ENCODE data around the gene UBE3C. TPM values are rescaled to one million over a fixed set of nuclear protein-coding genes. Genes with fewer than 3 reads are reported as not detected.

UBE3C gene
- total RNA-seq, 4 donors from 2014 or later: 50.3 to 75.0 (median 64.0) TPM

DNA sequence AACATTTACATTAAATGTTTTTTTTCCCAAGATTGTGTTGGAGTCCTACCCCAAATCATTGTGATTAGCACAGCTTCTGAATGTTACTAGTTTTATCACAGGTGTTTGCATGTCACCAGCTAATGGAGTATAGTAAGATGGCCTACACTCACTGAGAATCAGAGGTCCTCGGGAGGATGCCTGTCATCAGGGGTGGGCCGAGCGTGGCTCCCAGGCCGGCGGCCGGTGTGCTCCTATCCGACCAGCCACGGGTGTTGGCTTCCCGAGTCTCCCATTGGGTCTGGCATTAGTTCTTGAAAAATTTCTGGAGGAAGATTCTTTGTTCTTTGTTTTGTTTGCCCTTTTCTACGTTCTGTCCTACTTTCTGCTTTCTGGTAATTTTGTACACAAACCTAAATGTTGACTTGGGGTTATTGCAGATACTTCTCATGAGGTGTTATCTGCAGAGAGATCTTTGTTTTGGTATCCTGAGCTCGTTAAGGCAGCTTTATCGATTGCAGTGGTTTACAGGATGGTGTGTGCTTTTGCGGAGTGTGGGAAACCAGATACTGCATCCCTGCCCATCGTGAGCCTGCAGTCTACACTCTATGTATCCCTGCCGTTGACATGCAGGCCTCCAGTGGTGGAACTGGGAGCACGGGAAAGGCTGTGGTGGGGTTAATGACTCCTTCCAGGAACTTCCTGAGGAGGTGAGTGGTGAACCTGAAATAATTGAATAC, 130.8 kb downstream of the UBE3C start:
- no peak for DNase-seq
- H3K27ac ChIP-seq: no peak overlapping the region
- intact Hi-C loops (cut with DNase I): no loop called here

DNA sequence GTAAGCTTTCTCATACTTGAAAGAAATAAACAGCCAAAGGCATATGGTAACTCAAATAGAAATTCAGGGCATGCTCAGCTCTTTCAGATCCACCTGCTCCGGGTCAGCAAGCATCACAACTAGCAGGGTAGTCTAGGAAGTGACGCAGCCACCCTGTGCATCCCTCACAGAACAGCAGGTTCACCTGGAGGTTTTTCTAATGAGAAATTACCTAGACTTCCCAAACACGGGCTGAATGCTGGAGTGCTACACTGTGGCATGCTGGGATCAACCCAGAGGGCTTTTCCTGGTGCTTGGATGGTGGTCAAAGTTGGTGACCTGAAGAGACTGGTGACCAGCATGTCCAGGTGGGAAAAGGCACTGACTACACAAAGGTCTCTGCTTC, 131.3 kb downstream of the UBE3C start:
- no peak overlapping the region for H3K27ac ChIP-seq
- no peak overlapping the region for H3K4me3 ChIP-seq (replicated peaks in 1 of 3)
- no peak for DNase-seq
- intact Hi-C loops (cut with DNase I): no loop called here
- TF ChIP-seq POLR2A (IDR thresholded peaks at IDR 0.05): no peak
- TF ChIP-seq, protein P1, sequence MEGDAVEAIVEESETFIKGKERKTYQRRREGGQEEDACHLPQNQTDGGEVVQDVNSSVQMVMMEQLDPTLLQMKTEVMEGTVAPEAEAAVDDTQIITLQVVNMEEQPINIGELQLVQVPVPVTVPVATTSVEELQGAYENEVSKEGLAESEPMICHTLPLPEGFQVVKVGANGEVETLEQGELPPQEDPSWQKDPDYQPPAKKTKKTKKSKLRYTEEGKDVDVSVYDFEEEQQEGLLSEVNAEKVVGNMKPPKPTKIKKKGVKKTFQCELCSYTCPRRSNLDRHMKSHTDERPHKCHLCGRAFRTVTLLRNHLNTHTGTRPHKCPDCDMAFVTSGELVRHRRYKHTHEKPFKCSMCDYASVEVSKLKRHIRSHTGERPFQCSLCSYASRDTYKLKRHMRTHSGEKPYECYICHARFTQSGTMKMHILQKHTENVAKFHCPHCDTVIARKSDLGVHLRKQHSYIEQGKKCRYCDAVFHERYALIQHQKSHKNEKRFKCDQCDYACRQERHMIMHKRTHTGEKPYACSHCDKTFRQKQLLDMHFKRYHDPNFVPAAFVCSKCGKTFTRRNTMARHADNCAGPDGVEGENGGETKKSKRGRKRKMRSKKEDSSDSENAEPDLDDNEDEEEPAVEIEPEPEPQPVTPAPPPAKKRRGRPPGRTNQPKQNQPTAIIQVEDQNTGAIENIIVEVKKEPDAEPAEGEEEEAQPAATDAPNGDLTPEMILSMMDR (IDR thresholded peaks at IDR 0.05): no peak
- no peaks in the 10 kb centered on the region for H3K27me3 ChIP-seq
- WGBS, 2 donors: 90 to 96% methylated on average over 3 of the region's 3 CpGs
- no peaks in the 10 kb centered on the region for H3K9me3 ChIP-seq
- H3K4me1 ChIP-seq: peaks cover 8 to 21% of the 10 kb centered on the region in 2 donors
- H3K36me3 ChIP-seq: peaks cover 12 to 23% of the 10 kb centered on the region in 2 donors

More for the DNA sequence above, 130.8 kb downstream of the UBE3C start:
- Histone ChIP-seq H3K27me3 (no peaks in the 10 kb centered on the region), H3K4me1 (peaks cover 8 to 21% of the 10 kb centered on the region in 2 donors), H3K36me3 (peaks cover 12 to 26% of the 10 kb centered on the region in 2 donors), H3K4me3 (replicated peaks in 1 of 3) (no peak overlapping the region), H3K9me3 (no peaks in the 10 kb centered on the region)
- TF ChIP-seq, protein P1 (IDR thresholded peaks at IDR 0.05): no peak
- TF ChIP-seq POLR2A (IDR thresholded peaks at IDR 0.05): no peak
- 84 to 85% methylated on average over 16 of the region's 16 CpGs for WGBS, 2 donors

DNA sequence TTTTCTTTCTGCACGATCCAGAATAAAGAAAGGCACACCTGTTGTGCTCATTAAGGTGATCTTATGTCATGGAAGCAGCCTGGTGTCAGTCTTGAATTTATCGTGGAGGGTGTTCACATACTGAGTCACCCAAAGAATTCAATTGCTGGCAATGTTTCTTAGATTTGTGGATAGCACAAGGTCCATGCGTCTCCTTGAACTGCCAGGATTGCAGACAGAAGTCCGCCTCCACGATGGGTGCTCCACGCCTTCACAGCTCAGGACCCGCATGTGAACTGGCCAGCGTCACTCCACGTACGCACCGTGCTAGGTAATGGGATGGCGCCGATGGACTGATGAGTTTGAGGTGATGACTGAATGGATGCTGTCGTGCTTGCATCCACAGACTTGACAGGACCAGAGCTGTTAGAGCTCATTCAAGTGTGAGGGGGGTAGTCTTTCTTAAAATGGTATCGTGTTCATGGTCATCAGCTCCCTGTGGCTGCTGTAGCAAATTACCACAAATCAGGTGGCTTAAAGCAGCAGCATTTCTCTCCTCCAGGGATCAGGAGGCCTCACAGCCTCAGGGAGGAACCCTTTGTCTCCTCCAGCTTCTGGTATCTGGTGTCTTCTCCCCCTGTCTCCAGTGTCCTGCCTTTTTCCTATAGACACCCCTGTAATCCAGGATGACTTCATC, 132.7 kb downstream of the UBE3C start:
- TF ChIP-seq, protein P1 (IDR thresholded peaks at IDR 0.05): no peak
- no peak for TF ChIP-seq POLR2A (IDR thresholded peaks at IDR 0.05)
- no peak for DNase-seq
- peaks cover 12 to 14% of the 10 kb centered on the region in 2 donors for H3K36me3 ChIP-seq
- intact Hi-C loops (cut with DNase I): no loop called here
- no peak overlapping the region for H3K4me3 ChIP-seq (replicated peaks in 1 of 3)
- H3K9me3 ChIP-seq: no peaks in the 10 kb centered on the region
- WGBS, 2 donors: 92 to 93% methylated on average over 11 to 15 of the region's 15 CpGs
- H3K27ac ChIP-seq: peak overlapping the region; percentile 62 to 93 (median 69)
- H3K27me3 ChIP-seq: no peaks in the 10 kb centered on the region
- H3K4me1 ChIP-seq: peaks cover 8 to 21% of the 10 kb centered on the region in 2 donors

DNA sequence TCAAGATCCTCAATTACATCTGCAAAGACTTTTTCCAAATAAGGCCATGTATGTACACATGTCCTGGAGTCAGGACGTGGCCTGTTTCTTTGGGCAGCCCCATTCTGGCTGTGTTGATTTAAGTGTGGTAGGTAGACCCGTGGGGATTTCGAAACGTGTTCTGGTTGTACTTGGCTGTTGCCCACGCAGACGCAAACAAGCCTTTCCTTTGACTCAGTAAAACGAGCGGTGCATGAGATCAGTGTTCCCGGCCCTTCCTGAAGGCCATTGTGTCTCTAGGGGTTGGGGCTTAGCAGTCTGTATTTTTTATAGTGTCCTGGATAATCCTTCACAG, 133.2 kb downstream of the UBE3C start:
- no peak for TF ChIP-seq POLR2A (IDR thresholded peaks at IDR 0.05)
- TF ChIP-seq, protein P1 (IDR thresholded peaks at IDR 0.05): peak in 1 of 6 experiments; percentile 1
- Histone ChIP-seq H3K27ac (peak overlapping the region; percentile 62 to 93 (median 69)), H3K9me3 (no peaks in the 10 kb centered on the region), H3K36me3 (peaks cover 12 to 14% of the 10 kb centered on the region in 2 donors), H3K4me3 (replicated peaks in 1 of 3) (no peak overlapping the region), H3K27me3 (no peaks in the 10 kb centered on the region), H3K4me1 (peaks cover 8 to 23% of the 10 kb centered on the region in 2 donors)
- peak; percentile 87 to 91 for DNase-seq
- intact Hi-C loops (cut with DNase I): no loop called here
- WGBS, 2 donors: 12 to 13% methylated on average over 9 of the region's 9 CpGs
